Measurements from ENCODE around the gene EMD.

The EMD gene

GRCh38 chrX:154408659-154409221 is 29.6 kb downstream of the EMD start:
- Histone ChIP-seq H3K9ac (ENCODE audit: low read length) (peak overlapping the region; percentile 38), H3K27me3 (replicated peaks; ENCODE audit: insufficient read depth, low read length) (no peaks in the 10 kb centered on the region), H3K9me3 (replicated peaks; ENCODE audit: insufficient read depth, low read length) (no peaks in the 10 kb centered on the region), H3K9me2 (replicated peaks; ENCODE audit: insufficient read depth, low read length) (no peaks in the 10 kb centered on the region), H3F3A (ENCODE audit: insufficient read depth, low read length) (peaks cover 10% of the 10 kb centered on the region; the same call in 1 of the 2 replicates), H3K4me1 (ENCODE audit: low read length) (peaks cover 6% of the 10 kb centered on the region; the same call in 1 of the 2 replicates), H3K79me2 (ENCODE audit: low read length) (peaks cover 12% of the 10 kb centered on the region; the same call in 1 of the 2 replicates), H3K27ac (ENCODE audit: low read length) (peak overlapping the region; percentile 26; the same call in 1 of the 2 replicates), H3K4me2 (ENCODE audit: low read depth, low read length) (peak overlapping the region; percentile 86), H4K20me1 (ENCODE audit: insufficient read depth, low read length) (no peaks in the 10 kb centered on the region), H3K4me3 (ENCODE audit: low read length) (peak overlapping the region; percentile 54), H2AFZ (ENCODE audit: low read length) (no peak overlapping the region; the same call in 1 of the 2 replicates), H3K36me3 (replicated peaks; ENCODE audit: insufficient read depth, low read length) (no peaks in the 10 kb centered on the region)
- DNase-seq: peak; percentile 6
- no peak for TF ChIP-seq EZH2phosphoT487 (IDR thresholded peaks at IDR 0.05; ENCODE audit: low read length)
- TF ChIP-seq EZH2 (optimal IDR thresholded peaks at IDR 0.05; ENCODE audit: low read depth, low read length): no peak
- TF ChIP-seq CTCF (IDR thresholded peaks at IDR 0.05; ENCODE audit: low read length): no peak

- H3K36me3 ChIP-seq (replicated peaks; ENCODE audit: insufficient read depth, low read length): no peaks in the 10 kb centered on the region
Measured at GRCh38 chrX:154409222-154409871, 30.3 kb downstream of the EMD start, which contains the start of gene DNASE1L1. Gene DNASE1L1 (minus strand): TSS chrX:154409254. CDS start chrX:154405568, 3,686 bp downstream.

GRCh38 chrX:154411981-154412340 is 32.9 kb downstream of the EMD start:
- Histone ChIP-seq H3K9me2 (replicated peaks; ENCODE audit: insufficient read depth, low read length) (no peaks in the 10 kb centered on the region), H3K36me3 (replicated peaks; ENCODE audit: insufficient read depth, low read length) (no peaks in the 10 kb centered on the region), H2AFZ (ENCODE audit: low read length) (peak overlapping the region; percentile 53), H4K20me1 (ENCODE audit: insufficient read depth, low read length) (no peaks in the 10 kb centered on the region), H3K4me3 (ENCODE audit: low read length) (peak overlapping the region; percentile 76), H3K9ac (ENCODE audit: low read length) (peak overlapping the region; percentile 80), H3K9me3 (replicated peaks; ENCODE audit: insufficient read depth, low read length) (no peaks in the 10 kb centered on the region), H3K27me3 (replicated peaks; ENCODE audit: insufficient read depth, low read length) (no peaks in the 10 kb centered on the region), H3K27ac (ENCODE audit: low read length) (peak overlapping the region; percentile 69; the same call in 1 of the 2 replicates), H3K79me2 (ENCODE audit: low read length) (peaks cover 12% of the 10 kb centered on the region; the same call in 1 of the 2 replicates), H3K4me1 (ENCODE audit: low read length) (peaks cover 6% of the 10 kb centered on the region; the same call in 1 of the 2 replicates), H3F3A (ENCODE audit: insufficient read depth, low read length) (peaks cover 10% of the 10 kb centered on the region; the same call in 1 of the 2 replicates), H3K4me2 (ENCODE audit: low read depth, low read length) (peak overlapping the region; percentile 91; the same call in 1 of the 2 replicates)
- TF ChIP-seq EZH2phosphoT487 (IDR thresholded peaks at IDR 0.05; ENCODE audit: low read length) (no peak), CTCF (IDR thresholded peaks at IDR 0.05; ENCODE audit: low read length) (no peak), EZH2 (optimal IDR thresholded peaks at IDR 0.05; ENCODE audit: low read depth, low read length) (no peak)
- peak; percentile 34 for DNase-seq

More at GRCh38 chrX:154409222-154409871, 30.3 kb downstream of the EMD start, which contains the start of gene DNASE1L1:
- DNase-seq: peak; percentile 69
- Histone ChIP-seq H3K4me3 (ENCODE audit: low read length) (peak within 1 kb of the TSS; percentile 54), H3K27me3 (replicated peaks; ENCODE audit: insufficient read depth, low read length) (no peaks in the 10 kb centered on the region), H3K27ac (ENCODE audit: low read length) (peak within 1 kb of the TSS; percentile 26; the same call in 1 of the 2 replicates), H3K4me2 (ENCODE audit: low read depth, low read length) (peak within 1 kb of the TSS; percentile 86), H3K9ac (ENCODE audit: low read length) (peak within 1 kb of the TSS; percentile 38), H2AFZ (ENCODE audit: low read length) (peak within 1 kb of the TSS; percentile 42; the same call in 1 of the 2 replicates), H3F3A (ENCODE audit: insufficient read depth, low read length) (peaks cover 10% of the 10 kb centered on the region; the same call in 1 of the 2 replicates), H3K4me1 (ENCODE audit: low read length) (peaks cover 6% of the 10 kb centered on the region; the same call in 1 of the 2 replicates), H4K20me1 (ENCODE audit: insufficient read depth, low read length) (no peaks in the 10 kb centered on the region), H3K9me2 (replicated peaks; ENCODE audit: insufficient read depth, low read length) (no peaks in the 10 kb centered on the region), H3K9me3 (replicated peaks; ENCODE audit: insufficient read depth, low read length) (no peaks in the 10 kb centered on the region), H3K79me2 (ENCODE audit: low read length) (peaks cover 12% of the 10 kb centered on the region; the same call in 1 of the 2 replicates)
- no peak for TF ChIP-seq EZH2phosphoT487 (IDR thresholded peaks at IDR 0.05; ENCODE audit: low read length)
- TF ChIP-seq CTCF (IDR thresholded peaks at IDR 0.05; ENCODE audit: low read length): no peak
- no peak for TF ChIP-seq EZH2 (optimal IDR thresholded peaks at IDR 0.05; ENCODE audit: low read depth, low read length)

Measured in MM.1S (cell line).